OCI-LY7 (cell line): ENCODE measurements around the gene PLA2G4A. TPM values are rescaled to one million over a fixed set of nuclear protein-coding genes. Genes with fewer than 3 reads are reported as not detected.

Experiments used
- BruUV-seq: library from RNA; stranded (reverse); fragments of 400-500 nt; replicated peaks from 2 replicates; lab custom pipeline; 2021; lab: Mats Ljungman, UMichigan
- CTCF ChIA-PET: fragments of 300-600 bp; sonication (Branson Sonifier 250); formaldehyde crosslinking; loops from one replicate; lab custom pipeline; 2022; ENCODE audit warnings: antibody characterized with exemption; ENCODE audit not compliant: unreplicated experiment; lab: Charles Lee
- POLR2A ChIA-PET: fragments of 300-600 bp; sonication (Branson Sonifier 250); formaldehyde crosslinking; loops from one replicate; lab custom pipeline; 2022; ENCODE audit warnings: antibody characterized with exemption; lab: Charles Lee
- DNase-seq: peaks from one replicate; pipeline ENCODE4 v3.0.0-alpha.2; 2015; ENCODE audit warnings: low spot score
- H2AFZ ChIP-seq: fragments of 200-600 bp; sonication (generic), shearing (Covaris generic); 2 replicates; pipeline ENCODE4 v1.6.1; 2014; ENCODE audit warnings: mild to moderate bottlenecking, antibody characterized with exemption, low read length, moderate library complexity
- H3K27ac ChIP-seq: fragments of 200-600 bp; sonication (generic); 2 replicates; pipeline ENCODE4 v1.5.1; 2014; ENCODE audit warnings: mixed run types, low read depth, mild to moderate bottlenecking, moderate library complexity, low read length, inconsistent platforms; ENCODE audit not compliant: poor library complexity, severe bottlenecking
- H3K36me3 ChIP-seq: fragments of 200-600 bp; sonication (generic); 2 replicates; pipeline ENCODE4 v1.6.1; 2014; ENCODE audit warnings: mild to moderate bottlenecking, antibody characterized with exemption, low read length, moderate library complexity, mixed read lengths; ENCODE audit not compliant: insufficient read depth
- H3K4me1 ChIP-seq: fragments of 200-600 bp; sonication (generic); 2 replicates; pipeline ENCODE4 v1.5.1; 2014; ENCODE audit warnings: mild to moderate bottlenecking, low read length; ENCODE audit not compliant: insufficient read depth, poor library complexity, severe bottlenecking
- H3K4me2 ChIP-seq: fragments of 200-600 bp; sonication (generic); 2 replicates; pipeline ENCODE4 v1.6.1; 2014; ENCODE audit warnings: mild to moderate bottlenecking, low read length
- H3K4me3 ChIP-seq: fragments of 200-600 bp; sonication (generic); 2 replicates; pipeline ENCODE4 v1.5.1; 2014; ENCODE audit warnings: mild to moderate bottlenecking, low read depth, low read length; ENCODE audit not compliant: poor library complexity, severe bottlenecking
- H3K79me2 ChIP-seq: fragments of 200-600 bp; sonication (generic); 2 replicates; pipeline ENCODE4 v1.6.1; 2016; ENCODE audit warnings: low read depth, mild to moderate bottlenecking, low read length, moderate library complexity, mixed read lengths; ENCODE audit not compliant: insufficient read depth
- H3K9me2 ChIP-seq: fragments of 200-600 bp; sonication (generic); 2 replicates; pipeline ENCODE4 v1.6.1; 2016; ENCODE audit warnings: mild to moderate bottlenecking, low read length, mixed read lengths; ENCODE audit not compliant: insufficient read depth
- H3K9me3 ChIP-seq: fragments of 200-600 bp; sonication (generic); 2 replicates; pipeline ENCODE4 v1.6.1; 2014; ENCODE audit warnings: mild to moderate bottlenecking, mixed run types, low read length, mixed read lengths
- H4K20me1 ChIP-seq: fragments of 200-600 bp; sonication (generic); 2 replicates; pipeline ENCODE4 v1.6.1; 2014; ENCODE audit warnings: mild to moderate bottlenecking, antibody characterized with exemption, low read length, moderate library complexity, mixed read lengths; ENCODE audit not compliant: insufficient read depth
- CTCF ChIP-seq: fragments of 200-600 bp; sonication (generic); conservative IDR thresholded peaks from 2 replicates; pipeline ENCODE4 v1.5.1; 2014; ENCODE audit warnings: mild to moderate bottlenecking, antibody characterized with exemption, low read length, moderate library complexity, mixed read lengths
- EZH2phosphoT487 ChIP-seq: fragments of 200-600 bp; sonication (generic); IDR thresholded peaks from 2 replicates; pipeline ENCODE4 v1.6.1; 2018; ENCODE audit warnings: low read depth, borderline replicate concordance, mild to moderate bottlenecking, mixed run types, antibody characterized with exemption, low read length, moderate library complexity, mixed read lengths
- intact Hi-C: fragments of 100-400 bp; cut with micrococcal nuclease; formaldehyde crosslinking; loops from one replicate; pipeline ENCODE4 v1.10.0; 2022; ENCODE audit not compliant: unreplicated experiment
- total RNA-seq, 2 experiments: library from RNA; depleted of rRNA in 1 of 2; stranded (reverse); fragments of >200 nt in 1 of 2; shearing (Covaris generic) in 1 of 2; gene quantifications; 2 replicates each; pipeline ENCODE4 v1.2.3, GENCODE V29; 2014 to 2022

The PLA2G4A gene
- total RNA-seq, 2 experiments from 2014 or later = not detected

GRCh38 chr1:186834399-186834958, 5.7 kb downstream of the PLA2G4A start:
- Histone ChIP-seq H3K9me2 (no peaks in the 10 kb centered on the region), H4K20me1 (no peaks in the 10 kb centered on the region), H3K36me3 (no peaks in the 10 kb centered on the region), H2AFZ (no peak overlapping the region), H3K4me3 (no peak overlapping the region), H3K4me2 (no peak overlapping the region), H3K27ac (no peak overlapping the region), H3K4me1 (no peaks in the 10 kb centered on the region), H3K9me3 (no peaks in the 10 kb centered on the region), H3K79me2 (no peaks in the 10 kb centered on the region)
- no TSS peak for BruUV-seq
- ChIA-PET CTCF (no interaction called here), POLR2A (interaction anchor here (0.6 to 0.7 kb wide), 2 partner anchors 42 to 319 kb away, joined by 3 read pairs; no protein-coding TSS in a partner anchor)
- DNase-seq = no peak
- intact Hi-C loops = no loop called here
- TF ChIP-seq CTCF = no peak
- TF ChIP-seq EZH2phosphoT487 = no peak

- H3K4me3 ChIP-seq = no peak overlapping the region
- no peaks in the 10 kb centered on the region for H3K36me3 ChIP-seq
- no peaks in the 10 kb centered on the region for H3K9me2 ChIP-seq
- TF ChIP-seq CTCF (no peak), EZH2phosphoT487 (no peak)
- intact Hi-C loops = no loop called here
- no peaks in the 10 kb centered on the region for H3K9me3 ChIP-seq
- DNase-seq = no peak
- no peaks in the 10 kb centered on the region for H4K20me1 ChIP-seq
- ChIA-PET CTCF (no interaction called here), POLR2A (interaction anchor here (0.6 kb wide), 1 partner anchor 41 kb away, joined by 3 read pairs; no protein-coding TSS in a partner anchor)
- H2AFZ ChIP-seq = no peak overlapping the region
- BruUV-seq = no TSS peak
- H3K4me2 ChIP-seq = no peak overlapping the region
- no peak overlapping the region for H3K27ac ChIP-seq
- no peaks in the 10 kb centered on the region for H3K4me1 ChIP-seq
- H3K79me2 ChIP-seq = no peaks in the 10 kb centered on the region
These were observed 6.7 kb downstream of the PLA2G4A start for GRCh38 chr1:186835448-186835847.

- ChIA-PET POLR2A (no interaction called here), CTCF (no interaction called here)
- Histone ChIP-seq H3K4me3 (no peak overlapping the region), H3K9me2 (no peaks in the 10 kb centered on the region), H4K20me1 (no peaks in the 10 kb centered on the region), H3K27ac (no peak overlapping the region), H3K4me1 (no peaks in the 10 kb centered on the region), H3K9me3 (no peaks in the 10 kb centered on the region), H3K79me2 (no peaks in the 10 kb centered on the region), H3K4me2 (no peak overlapping the region), H3K36me3 (no peaks in the 10 kb centered on the region), H2AFZ (no peak overlapping the region)
- BruUV-seq = no TSS peak
- intact Hi-C loops = no loop called here
- DNase-seq = no peak
- TF ChIP-seq EZH2phosphoT487 = no peak
- TF ChIP-seq CTCF = no peak
These were observed 9.1 kb downstream of the PLA2G4A start for GRCh38 chr1:186837806-186838205.
